HG02973 (cell line): ENCODE results near the gene MCF2L.

Experiments
- ATAC-seq: cut with Tn5 transposase; IDR thresholded peaks from one replicate; pipeline ENCODE4 v1.9.1; 2021; ENCODE audit warnings: moderate library complexity; ENCODE audit not compliant: unreplicated experiment

The MCF2L gene

DNA sequence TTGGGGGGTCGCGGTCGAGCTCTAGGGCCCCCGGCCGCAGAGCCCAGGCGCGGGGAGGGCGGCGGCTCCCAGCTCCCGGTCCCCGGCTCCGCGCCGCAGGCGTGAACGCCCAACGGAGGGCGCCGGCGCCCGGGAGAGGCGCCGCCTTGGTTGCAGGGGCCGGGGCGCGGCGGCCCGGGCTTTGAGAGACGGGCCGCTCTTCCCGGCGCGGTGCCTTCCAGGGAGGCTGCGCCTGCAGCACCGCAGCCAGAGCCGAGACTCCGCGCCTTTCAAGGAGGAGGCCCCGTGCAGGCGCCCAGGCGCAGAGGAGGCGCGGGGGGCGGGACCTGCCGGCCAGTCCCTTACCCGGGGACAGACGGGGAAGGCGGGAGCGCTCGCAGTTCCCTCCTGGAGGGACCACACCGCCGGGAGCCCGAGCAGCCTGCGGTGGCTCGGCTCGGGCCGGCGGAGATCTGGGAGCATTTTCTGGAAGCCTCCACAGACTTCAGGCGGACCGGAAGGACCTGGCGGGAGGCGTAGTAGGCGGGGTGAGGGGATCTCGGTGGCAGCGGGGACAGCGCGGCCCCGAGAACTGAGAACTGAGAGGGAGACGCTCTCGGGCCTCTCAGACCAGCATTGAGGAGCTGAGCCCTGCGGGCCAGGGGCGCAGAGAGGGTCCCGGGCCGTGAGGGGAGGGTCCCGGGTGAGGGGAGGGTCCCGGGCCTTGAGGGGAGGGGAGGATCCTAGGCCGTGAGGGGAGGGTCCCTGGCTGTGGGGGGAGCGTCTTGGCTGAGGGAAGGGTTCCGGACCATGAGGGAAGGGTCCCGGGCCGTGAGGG is 25.5 kb upstream of the MCF2L start:
- ATAC-seq, result peak; percentile 24

DNA sequence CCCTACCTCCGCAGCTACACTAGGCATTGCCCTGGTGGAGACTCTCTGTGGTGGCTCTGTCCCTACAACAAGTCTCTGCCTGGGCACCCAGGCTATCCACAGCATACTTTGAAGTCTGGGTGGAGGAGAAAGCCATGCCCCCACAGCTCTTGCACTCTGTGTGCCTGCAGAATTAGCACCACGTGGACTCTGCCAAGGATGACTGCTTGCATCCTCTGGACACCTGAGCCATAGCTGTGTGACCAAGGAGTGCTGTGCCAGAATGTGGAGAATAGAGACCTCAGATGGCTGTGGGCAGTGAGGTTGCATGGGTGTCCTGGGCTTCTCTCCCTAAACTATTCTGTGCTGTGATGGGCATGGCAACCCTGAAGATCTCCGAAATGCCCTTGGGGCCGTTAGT is 21.2 kb upstream of the MCF2L start:
- ATAC-seq, result no peak

DNA sequence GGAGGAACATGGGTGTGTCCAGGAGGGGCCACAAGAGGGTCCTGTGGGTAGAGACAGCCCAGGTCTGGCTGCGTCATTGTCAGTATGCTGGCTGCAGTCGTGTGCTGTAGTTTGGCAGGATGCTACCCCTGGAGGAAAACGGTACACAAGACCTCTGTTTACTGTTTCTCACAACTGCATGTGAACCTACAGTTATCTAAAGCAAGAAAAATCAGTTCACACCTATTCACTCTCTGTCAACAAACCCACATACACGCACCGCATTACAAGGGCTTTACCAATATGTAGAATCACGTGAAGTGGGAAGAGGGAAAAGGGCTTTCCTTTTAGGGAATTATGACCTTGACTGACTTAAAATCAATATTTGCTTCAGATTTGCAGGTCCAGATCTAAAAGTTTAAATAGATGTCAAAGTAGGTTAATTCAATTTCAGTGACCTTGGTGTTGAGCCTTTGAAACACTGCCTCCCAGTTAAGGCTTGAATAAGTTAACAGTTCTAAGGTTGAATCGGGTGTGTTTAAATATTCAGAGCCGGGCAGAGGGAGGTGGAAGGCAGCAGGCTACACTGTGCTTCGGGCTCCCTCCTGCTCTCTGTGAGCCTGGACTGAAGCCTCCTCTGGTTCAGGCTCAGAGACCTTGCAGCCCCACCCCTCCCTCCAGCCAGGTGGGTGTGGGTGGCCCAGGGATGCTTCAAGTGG is 17.2 kb upstream of the MCF2L start:
- ATAC-seq, result no peak

DNA sequence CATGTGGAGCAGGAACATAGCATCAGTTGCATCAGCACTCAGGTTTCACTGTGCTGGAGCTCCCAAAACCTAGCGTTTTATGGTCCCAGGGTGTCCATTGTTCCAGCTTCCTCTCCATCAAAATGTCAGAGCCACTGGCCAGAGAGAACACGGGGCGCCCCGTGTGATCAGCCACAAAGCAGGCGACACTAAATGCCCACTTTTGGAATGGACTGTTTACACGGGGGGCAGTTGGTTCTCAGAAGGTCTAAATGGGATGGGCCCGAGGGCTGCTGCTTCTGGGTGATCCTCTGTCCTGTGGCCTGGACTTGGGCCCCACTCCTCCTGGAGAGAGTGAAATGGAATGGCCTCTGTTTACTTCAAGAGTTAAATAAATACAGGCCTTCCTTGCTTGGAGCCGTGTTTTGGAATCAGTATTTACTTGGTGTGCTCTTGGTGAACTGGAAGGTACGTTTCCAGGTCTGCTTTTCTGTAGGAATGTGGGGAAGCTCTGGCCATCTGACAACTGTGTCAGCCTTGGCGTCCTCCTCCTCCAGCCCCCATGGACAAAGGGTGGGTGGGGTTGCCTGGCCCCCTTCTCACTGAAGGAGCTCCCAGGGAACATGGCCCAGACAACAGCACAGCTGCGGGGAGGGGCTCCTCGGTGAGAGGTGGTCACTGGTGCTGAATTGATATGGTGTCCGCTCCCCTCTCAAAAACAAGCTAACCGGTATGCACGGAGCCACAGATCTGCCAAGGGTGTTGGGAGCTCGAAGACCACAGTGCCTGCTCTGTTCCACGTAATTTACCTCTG is 16.1 kb upstream of the MCF2L start:
- no peak for ATAC-seq

DNA sequence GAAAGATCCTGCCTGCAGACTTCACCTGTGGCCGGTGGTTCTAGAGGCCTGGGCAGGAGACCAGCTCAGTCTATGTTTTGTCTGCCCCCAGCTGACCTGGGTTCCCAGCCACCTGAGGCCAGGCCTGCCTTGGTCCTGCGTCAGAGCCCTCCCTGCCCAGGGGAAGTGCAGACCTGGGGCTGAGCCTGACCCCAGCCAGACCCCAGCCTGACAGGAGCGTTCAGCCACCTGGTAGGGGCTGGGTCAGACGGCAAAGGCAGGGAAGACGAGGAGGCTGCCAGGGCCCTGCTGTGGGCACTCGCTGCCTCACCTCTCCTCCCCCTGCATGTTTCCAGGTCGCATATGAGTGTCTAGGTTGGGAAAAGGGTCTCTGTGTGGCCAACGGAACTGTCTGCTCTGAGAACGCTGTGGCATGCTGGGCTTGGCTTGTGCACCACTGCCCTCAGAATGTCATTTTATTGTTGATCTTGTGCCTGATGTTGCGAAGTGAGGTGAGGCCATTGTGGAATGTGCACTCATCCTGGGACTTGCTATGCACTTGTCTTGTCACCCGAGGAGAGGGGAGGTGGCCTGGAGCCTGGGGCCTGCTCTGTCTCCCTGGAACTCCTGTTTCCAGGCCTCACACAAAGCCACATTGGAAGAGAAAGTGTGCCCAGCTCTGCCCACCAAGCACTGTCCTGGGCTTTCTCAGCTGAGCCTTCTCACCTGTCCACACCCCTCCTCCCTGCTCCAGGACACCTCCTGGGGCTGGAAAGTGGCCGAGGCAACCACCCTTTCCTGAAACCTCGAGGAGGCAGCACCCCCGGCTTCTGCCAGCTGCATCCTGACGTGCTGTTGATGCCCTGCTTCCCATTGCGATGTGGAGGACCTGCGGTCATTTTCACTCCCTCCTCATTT is 15.2 kb upstream of the MCF2L start:
- ATAC-seq, result no peak

DNA sequence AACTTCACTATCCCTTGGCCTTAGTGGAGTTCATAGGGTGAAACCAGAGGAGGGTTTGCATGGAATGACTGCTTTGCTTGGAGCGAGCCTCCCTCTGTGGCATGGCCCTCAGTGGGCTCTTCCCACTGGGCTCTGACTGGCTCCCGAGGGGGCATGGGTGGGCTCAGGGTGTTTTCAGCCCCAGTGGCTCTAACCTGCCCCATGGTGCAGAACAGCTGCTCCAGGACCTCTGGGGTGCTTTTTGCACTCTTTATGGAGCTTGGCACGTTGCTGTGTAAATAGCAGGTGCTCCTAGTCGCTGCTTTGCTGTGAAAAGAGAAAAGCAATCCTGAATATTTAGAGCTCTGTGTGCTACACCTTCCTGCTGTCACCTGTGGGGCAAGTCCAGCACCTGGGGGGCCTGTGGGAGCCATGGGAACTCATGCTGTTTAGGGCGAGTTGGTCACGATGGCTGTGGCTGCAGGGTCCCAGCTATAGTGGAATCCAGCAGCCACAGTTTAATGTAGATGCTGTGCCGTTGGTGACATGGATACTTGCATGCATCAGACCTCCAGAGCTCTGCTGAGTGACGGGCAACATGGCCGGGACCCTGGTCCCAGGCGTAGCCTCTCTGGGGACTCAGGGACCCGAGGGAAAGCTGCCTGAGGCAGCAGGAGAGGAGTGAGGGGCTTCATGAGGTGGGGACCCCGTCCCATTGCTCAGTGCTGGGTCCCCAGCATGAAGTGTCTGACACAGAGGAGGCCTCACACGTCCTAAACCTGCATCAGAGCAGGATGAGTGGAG is 14.3 kb upstream of the MCF2L start:
- no peak for ATAC-seq

DNA sequence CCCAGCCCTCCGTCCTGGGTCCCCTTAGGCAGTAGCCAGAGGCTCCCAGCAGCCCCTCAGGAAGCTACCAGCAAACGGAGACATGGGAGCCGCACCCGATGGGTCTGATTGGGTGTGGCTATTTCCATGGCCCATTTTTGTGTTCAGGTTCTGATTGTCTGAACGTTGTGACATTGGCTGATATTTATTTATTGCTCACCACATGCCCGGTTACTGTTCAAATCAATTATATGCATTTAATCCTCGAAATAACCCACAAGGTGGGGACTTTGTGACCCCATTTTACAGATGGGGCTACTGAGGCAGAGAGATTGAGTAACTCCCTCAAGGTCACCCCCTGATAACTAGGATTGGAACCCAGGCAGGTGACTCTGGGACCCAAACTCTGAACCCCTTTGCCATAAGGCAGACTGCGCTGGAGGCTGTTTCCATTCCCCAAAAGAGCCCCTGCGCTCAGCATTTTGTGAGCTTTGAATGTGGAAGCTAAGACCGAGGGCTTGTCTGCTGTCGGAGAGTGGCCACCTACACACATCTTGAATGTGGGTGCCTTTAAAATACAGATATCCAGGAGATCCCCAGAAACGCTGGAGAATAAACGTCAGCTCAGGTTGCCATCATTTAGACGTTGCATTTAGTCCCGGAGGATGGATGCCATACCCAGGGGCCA is 13.6 kb upstream of the MCF2L start:
- ATAC-seq, result no peak

DNA sequence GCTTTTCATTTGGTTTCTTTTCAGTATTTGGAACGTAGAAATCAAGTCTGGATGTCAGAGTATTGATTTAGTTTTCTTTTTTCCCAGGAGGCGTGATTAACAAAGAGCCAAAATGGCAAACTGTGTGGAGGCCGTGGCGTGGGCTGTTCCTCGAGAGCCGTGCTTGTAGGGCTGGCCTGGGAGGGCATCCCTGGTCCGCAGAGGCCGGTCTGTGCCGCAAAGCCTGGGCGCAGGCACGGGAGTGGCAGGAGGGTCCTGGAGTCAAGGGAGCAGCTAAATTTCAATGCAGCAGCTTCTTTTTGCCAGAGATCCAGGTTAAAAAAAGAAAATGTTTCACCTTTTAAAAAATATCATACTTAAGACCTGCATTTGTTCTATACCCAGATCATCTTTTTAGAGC is 13.1 kb upstream of the MCF2L start:
- no peak for ATAC-seq

DNA sequence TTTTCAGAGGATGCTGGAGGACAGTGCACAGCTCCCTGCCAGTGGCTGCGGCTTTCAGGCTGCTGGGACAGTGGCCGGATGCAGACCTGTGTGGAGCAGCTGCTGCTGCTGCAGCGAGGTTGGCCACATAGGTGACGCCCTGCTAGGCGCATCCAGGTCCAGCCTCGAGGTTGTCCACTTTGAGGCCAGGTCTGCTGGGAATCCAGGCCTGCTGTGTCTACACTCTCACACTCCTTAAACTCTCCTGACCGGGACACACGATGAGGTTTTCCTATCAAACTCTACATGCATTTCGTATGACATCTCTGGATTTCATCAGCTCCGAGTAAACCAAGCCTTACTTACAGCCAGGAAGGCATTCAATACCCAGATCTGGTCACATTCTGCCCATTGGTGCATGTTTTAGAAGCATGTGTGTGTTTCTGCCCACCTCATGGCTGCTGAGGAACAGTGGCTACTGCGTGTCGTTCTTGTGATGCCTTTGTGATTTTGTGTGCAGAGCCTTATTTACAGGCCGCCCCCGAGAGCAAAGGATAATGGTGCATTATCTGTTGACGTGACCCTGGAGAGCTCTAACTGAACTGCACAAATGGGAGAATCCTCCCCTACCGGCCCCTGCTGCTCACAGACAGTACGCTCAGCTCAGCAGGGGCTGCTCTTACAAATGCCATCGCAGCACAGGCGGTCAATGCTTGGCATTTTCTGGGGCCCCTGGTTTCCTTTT is 12.3 kb upstream of the MCF2L start:
- no peak for ATAC-seq

DNA sequence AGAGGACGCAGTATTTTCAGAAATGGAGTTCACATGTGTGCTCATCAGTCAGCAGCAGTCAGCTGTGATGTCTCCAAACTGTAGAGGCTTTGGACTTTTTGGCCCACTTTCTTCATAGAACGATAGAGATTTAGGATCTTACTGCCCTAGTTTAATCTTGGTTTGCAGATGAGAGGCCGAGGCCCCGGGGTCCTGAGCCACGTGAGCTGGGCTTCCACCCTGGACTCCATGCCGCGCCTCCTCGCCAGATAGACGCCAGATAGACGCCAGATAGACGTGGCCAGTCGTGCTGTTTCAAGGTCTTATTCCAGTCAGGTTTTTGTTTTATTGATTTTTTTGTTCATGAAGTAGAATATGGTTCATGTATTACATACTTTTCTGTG is 11.7 kb upstream of the MCF2L start:
- ATAC-seq, result no peak

DNA sequence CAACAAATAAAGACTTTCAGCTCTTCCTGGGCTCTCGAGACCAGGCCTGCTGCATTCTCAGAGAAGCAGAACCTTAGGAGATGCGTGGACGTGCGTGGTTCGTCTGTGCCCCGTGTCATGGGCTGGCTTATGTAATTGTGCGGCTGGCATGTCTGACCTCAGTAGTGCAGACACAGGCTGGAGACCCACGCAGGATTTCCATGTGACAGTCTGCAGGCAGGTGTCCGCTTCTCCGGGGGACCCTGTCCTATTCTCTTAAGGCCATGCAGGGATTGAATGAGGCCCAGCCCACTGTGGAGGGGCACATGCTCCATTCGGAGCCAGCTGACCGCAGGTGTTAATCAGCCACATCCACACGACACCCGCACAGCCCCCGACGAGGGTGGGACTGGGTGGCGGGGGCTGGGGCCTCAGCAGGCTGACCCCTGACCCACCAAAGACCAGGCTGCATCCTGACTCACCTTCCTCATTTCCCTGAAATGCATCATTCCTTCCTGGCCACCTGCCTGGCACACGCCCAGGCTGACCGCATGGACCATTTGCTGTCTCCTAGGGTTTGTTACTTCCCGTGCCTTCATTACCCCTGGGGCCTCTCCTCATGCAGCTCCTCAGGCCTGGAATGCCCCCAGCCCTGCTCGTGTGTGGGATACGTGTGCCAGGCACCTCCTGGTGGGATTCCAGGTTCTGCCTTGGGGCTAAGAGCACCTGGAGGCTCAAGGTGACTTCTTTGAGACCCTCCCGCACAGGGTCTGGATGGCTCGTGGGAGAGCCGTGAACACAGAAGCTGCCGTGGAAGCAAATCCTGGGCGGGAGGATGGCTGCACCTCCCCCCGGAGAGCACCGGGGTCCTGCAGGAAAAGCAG is 10.7 kb upstream of the MCF2L start:
- ATAC-seq, result no peak

DNA sequence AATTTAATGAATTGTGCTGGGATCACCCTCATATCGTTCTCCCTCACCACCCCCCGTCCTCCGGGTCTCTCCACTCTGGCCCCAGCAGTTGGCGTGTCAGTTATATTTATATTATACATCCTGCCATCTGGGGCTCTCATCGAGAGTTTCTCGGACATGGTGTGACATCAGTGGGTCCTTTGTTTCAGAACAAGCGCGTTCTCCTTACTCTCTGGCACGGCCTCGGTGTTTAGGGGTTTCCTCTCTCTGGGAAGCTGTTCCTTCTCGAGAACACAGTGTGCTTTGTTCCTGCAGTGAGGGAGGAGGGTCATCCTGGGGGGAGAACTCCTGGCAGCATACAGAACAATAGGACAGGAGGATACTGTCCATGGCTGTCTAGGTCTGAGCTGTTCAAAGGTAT is 9.8 kb upstream of the MCF2L start:
- ATAC-seq, result no peak

DNA sequence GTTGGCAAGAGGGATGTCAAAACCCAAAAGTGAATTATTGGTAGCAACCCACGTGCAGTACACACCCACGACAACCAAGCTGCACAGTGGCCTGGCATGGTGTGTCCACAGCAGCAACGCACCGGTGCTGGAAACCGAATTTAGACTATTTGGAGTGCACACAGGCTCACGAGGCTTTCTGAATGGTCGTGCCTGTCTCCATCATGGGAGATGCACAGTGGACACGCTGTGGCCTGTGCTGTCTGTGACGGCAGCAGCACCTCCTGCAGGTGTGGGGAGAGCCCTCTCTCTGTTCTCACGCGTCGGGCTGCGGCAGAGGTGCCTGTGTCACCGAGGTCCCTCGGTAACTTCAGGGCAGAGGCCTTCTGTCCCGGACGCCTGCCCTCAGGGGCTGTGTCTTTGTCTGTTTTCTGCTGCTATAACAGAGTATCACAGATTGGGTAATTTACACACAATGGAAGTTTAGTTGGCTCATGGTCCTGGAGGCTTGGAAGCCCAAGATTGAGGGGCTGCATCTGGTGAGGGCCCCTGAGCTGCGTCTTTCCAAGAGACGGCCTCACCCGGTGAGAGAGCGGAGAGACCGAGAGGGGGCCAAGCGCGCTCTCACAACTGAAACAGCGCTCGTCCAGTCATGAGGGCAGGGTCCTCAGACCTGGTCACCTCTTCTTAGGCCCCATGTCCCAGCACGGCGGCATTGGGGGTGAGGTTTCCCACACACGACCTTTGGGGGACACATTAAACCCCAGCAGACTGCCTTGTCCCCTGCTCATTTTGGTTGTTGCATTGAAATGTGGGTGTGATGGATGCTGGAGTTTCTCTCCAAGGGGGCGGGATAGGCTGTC is 9.1 kb upstream of the MCF2L start:
- no peak for ATAC-seq

DNA sequence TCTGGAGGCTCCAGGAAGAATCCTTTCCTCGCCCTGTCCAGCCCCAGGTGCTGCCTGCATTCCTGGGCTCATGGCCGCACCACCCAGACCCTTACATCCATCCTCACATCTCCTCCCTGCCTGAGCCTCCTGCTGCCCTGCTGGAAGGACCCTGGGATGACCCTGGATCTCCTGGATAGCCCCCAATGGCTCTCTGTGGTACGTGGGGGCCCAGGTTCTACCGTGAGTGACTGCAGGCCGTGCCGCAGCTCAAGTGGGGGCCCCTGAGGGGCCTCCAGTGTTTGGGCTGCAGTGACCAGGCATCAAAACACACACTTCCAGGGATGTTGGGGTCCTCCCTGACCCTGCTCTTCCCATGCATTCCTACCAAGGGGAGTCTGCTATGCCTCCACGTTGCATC is 8.3 kb upstream of the MCF2L start:
- no peak for ATAC-seq

DNA sequence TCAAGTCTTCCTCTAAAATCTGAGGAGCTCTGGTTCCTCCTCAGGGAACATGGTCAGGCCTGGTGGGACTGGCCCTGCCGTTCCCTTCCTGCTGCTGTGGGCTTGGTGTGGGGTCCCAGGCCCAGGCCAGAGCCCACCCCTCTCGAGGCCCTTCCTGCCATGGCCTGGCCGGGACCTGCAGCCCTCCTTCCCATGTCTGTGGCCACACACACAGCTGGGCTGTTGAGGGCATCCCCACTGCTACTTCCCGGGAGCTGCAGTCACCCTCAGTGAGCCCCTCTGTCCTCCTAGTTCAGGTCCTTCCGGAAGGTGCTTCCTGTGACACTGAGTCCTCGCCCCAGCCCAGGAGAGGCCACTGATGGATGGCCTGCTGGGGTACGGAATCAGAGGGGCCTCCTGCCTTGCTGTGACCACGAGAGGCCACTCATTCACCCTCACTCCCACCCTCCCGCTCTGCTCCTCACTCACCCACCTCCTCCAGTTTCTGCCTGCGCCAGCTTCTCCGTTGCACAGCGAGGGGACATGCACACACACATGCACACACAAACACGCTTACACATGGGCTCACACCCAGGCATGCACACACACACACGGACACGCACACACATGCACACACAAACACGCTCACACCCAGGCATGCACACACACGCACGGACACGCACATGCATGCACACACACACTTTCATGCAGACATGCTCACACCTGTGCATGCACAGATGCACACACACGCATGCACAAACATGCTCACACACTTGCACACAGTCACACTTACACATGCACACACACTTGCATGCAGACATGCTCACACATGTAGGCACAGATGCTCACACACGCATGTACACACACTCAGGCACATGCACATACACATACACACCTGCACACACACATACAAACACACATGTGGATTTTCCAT is 7.3 kb upstream of the MCF2L start:
- no peak for ATAC-seq

DNA sequence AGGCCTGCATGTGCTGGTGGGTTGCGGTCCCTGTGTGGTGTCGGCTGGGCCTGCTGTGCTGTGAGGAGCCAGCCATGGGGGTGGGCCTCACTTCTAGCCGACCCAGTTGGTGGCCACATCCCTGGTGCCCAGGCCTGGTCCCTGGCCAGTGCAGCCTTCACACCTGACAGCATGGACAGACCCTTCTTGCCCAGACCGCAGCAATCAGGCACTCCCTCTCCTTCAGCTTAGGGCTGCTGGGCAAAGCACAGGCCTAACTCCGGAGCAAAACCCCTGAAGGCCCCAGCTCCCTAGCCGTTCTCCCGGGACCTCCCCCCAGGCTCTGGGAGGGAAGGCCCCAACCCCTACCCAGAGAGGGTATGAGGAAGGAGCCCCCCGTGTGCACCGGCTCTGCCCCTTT is 6.6 kb upstream of the MCF2L start:
- ATAC-seq, result no peak
